Panc1 (cell line): ENCODE data around the gene RGS6. TPM values are rescaled to one million over a fixed set of nuclear protein-coding genes. Genes with fewer than 3 reads are reported as not detected.

ENCODE experiments used
- ATAC-seq: fragments of 200-7000 bp; cut with Tn5 transposase; 2 replicates; pipeline ENCODE4 v1.9.1; 2020; ENCODE audit warnings: mild to moderate bottlenecking, moderate library complexity
- BruUV-seq: library from RNA; stranded (reverse); fragments of 400-500 nt; replicated peaks from 2 replicates; lab custom pipeline; 2021; lab: Mats Ljungman, UMichigan
- CTCF ChIA-PET: fragments of 300-600 bp; sonication (Branson Sonifier 250); formaldehyde crosslinking; loops from one replicate; lab custom pipeline; 2022; ENCODE audit warnings: antibody characterized with exemption; lab: Charles Lee
- POLR2A ChIA-PET: fragments of 300-600 bp; sonication (Branson Sonifier 250); formaldehyde crosslinking; loops from one replicate; lab custom pipeline; 2022; ENCODE audit warnings: antibody characterized with exemption; lab: Charles Lee
- DNase-seq: peaks from one replicate; pipeline ENCODE4 v3.0.0-alpha.2; 2010; ENCODE audit warnings: low read depth, low spot score
- H3K27ac ChIP-seq: 2 replicates; pipeline ENCODE4 v1.5.1; 2011; ENCODE audit warnings: mild to moderate bottlenecking, low read length, inconsistent platforms
- H3K27me3 ChIP-seq: fragments of 200-500 bp; sonication (Bioruptor generic); 2 replicates; pipeline ENCODE4 v1.6.0; 2014; ENCODE audit warnings: low read length, inconsistent platforms; ENCODE audit not compliant: control insufficient read depth, insufficient read depth
- H3K36me3 ChIP-seq: fragments of 200-500 bp; sonication (Bioruptor generic); 2 replicates; pipeline ENCODE4 v1.5.1; 2014; ENCODE audit warnings: inconsistent platforms, mild to moderate bottlenecking, low read length, moderate library complexity; ENCODE audit not compliant: control insufficient read depth, insufficient read depth
- H3K4me1 ChIP-seq: 2 replicates; pipeline ENCODE4 v1.5.1; 2011; ENCODE audit warnings: inconsistent platforms, mild to moderate bottlenecking, low read length, moderate library complexity; ENCODE audit not compliant: control insufficient read depth, insufficient read depth
- H3K4me3 ChIP-seq, 2 experiments: 2 replicates each; pipeline ENCODE4 v1.5.1; 2011 to 2012; ENCODE audit warnings: low read depth in 2 of 2, low read length in 2 of 2, mild to moderate bottlenecking in 2 of 2, inconsistent platforms in 1 of 2, moderate library complexity in 1 of 2
- H3K9me3 ChIP-seq: fragments of 200-500 bp; sonication (Bioruptor generic); 2 replicates; pipeline ENCODE4 v1.5.1; 2014; ENCODE audit warnings: low read depth, mild to moderate bottlenecking, inconsistent platforms, low read length, moderate library complexity; ENCODE audit not compliant: control insufficient read depth, insufficient read depth
- CTCF ChIP-seq: fragments of 450-650 bp; IDR thresholded peaks from 2 replicates; pipeline ENCODE4 v1.5.1; 2017; ENCODE audit warnings: mild to moderate bottlenecking
- POLR2AphosphoS5 ChIP-seq: IDR thresholded peaks from 2 replicates; pipeline ENCODE4 v1.6.1; 2012; ENCODE audit warnings: mild to moderate bottlenecking, low read depth, low read length, moderate library complexity
- REST ChIP-seq, 2 experiments: IDR thresholded peaks; 2 replicates each; pipeline ENCODE4 v1.6.1; 2011 to 2012; ENCODE audit warnings: low read depth in 2 of 2, control low read depth in 1 of 2, low read length in 1 of 2, mild to moderate bottlenecking in 1 of 2, moderate library complexity in 1 of 2; ENCODE audit not compliant: insufficient read depth in 1 of 2
- SIN3A ChIP-seq: IDR thresholded peaks from 2 replicates; pipeline ENCODE4 v1.6.1; 2012; ENCODE audit warnings: low read depth, mild to moderate bottlenecking, low read length, moderate library complexity, borderline replicate concordance; ENCODE audit not compliant: insufficient read depth
- TCF7L2 ChIP-seq: IDR thresholded peaks from 2 replicates; pipeline ENCODE4 v1.6.1; 2011; ENCODE audit warnings: mild to moderate bottlenecking, low read depth, low read length, inconsistent platforms
- in situ Hi-C: cut with HindIII; loops from 2 replicates; pipeline ENCODE4 v1.10.0; 2016; ENCODE audit warnings: low sequenced_read_pairs, low pct_unique_long_range_greater_than_20kb
- intact Hi-C: fragments of 100-400 bp; cut with micrococcal nuclease; formaldehyde crosslinking; loops from one replicate; pipeline ENCODE4 v1.10.0; 2022; ENCODE audit not compliant: unreplicated experiment
- total RNA-seq: library from RNA; stranded (reverse); gene quantifications from one replicate; pipeline ENCODE4 v1.2.1, GENCODE V29; 2021; ENCODE audit not compliant: unreplicated experiment

The RGS6 gene
- total RNA-seq, 1 experiment from 2014 or later, result not detected

GRCh38 chr14:72483311-72483710 lies 551.1 kb downstream of the RGS6 start:
- Histone ChIP-seq H3K27me3 (no peaks in the 10 kb centered on the region; the same call in 1 of the 2 replicates), H3K4me1 (no peaks in the 10 kb centered on the region), H3K9me3 (no peaks in the 10 kb centered on the region), H3K36me3 (no peaks in the 10 kb centered on the region), H3K4me3 (no peak overlapping the region), H3K27ac (no peak overlapping the region)
- ChIA-PET POLR2A (no interaction called here), CTCF (no interaction called here)
- BruUV-seq, result no TSS peak
- in situ Hi-C loops, result no loop called here
- TF ChIP-seq SIN3A (no peak), TCF7L2 (no peak), POLR2AphosphoS5 (no peak)
- ATAC-seq, result no peak
- DNase-seq, result no peak
- intact Hi-C loops, result no loop called here

DNA sequence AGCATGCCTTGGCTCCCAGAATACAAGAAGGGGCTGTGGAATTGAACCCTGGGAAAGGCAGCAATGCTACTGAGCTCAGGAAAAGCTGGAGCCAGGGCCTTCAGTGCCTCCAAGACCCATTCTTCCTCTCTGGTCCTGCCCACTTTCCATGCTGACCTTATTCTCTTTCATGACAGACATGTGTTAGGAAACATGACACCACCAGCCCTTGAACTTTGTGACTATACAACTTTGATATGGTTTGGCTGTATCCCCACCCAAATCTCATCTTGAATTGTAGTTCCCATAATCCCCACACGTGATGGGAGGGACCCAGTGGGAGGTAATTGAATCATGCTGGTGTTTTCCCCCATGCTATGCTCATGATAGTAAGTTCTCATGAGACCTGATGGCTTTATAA lies 553.5 kb downstream of the RGS6 start:
- H3K27me3 ChIP-seq, result no peaks in the 10 kb centered on the region; the same call in 1 of the 2 replicates
- no peak overlapping the region for H3K4me3 ChIP-seq
- in situ Hi-C loops (no loop called here), intact Hi-C loops (no loop called here)
- ATAC-seq (no peak), DNase-seq (no peak)
- CTCF ChIA-PET, result no interaction called here
- BruUV-seq, result no TSS peak
- H3K27ac ChIP-seq, result no peak overlapping the region
- TF ChIP-seq TCF7L2 (no peak), CTCF (no peak), SIN3A (no peak), REST (IDR thresholded peaks at IDR 0.05; ENCODE audit: insufficient read depth in 1 of 2, low read depth in 2 of 2, low read length in 1 of 2) (no peak), POLR2AphosphoS5 (no peak)
- H3K36me3 ChIP-seq, result no peaks in the 10 kb centered on the region
- H3K4me1 ChIP-seq, result no peaks in the 10 kb centered on the region
- POLR2A ChIA-PET, result no interaction called here
- H3K9me3 ChIP-seq, result no peaks in the 10 kb centered on the region

DNA sequence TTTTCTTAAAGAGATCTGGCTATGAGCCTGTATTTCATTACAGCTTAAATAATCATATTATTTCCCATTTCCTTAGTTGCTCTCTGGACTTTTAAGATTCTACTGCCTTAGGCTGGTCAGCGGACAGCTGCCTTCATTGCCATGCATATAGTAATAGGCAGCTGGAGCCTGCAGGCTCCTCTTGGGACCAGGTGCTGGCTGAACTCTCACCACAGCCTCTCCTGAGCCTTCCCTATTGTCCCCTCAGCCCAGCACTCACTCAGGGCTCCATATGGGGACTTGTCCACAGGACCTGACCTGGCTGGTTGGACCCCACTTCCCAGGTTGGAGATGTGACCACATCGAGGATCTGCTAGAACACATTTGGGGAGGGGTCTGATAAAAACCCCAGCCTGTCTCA lies 556.3 kb downstream of the RGS6 start:
- no TSS peak for BruUV-seq
- H3K27me3 ChIP-seq, result no peaks in the 10 kb centered on the region; the same call in 1 of the 2 replicates
- TF ChIP-seq POLR2AphosphoS5 (no peak), REST (IDR thresholded peaks at IDR 0.05; ENCODE audit: insufficient read depth in 1 of 2, low read depth in 2 of 2, low read length in 1 of 2) (no peak), SIN3A (no peak), TCF7L2 (no peak), CTCF (no peak)
- no peak overlapping the region for H3K4me3 ChIP-seq
- no peaks in the 10 kb centered on the region for H3K4me1 ChIP-seq
- DNase-seq (no peak), ATAC-seq (no peak)
- H3K9me3 ChIP-seq, result no peaks in the 10 kb centered on the region
- ChIA-PET CTCF (no interaction called here), POLR2A (no interaction called here)
- H3K36me3 ChIP-seq, result no peaks in the 10 kb centered on the region
- no peak overlapping the region for H3K27ac ChIP-seq
- intact Hi-C loops (no loop called here), in situ Hi-C loops (no loop called here)
